HUES6 (cell line): Measurements from ENCODE around the gene MLYCD.
A peak's percentile ranks its signal among the peaks of the same experiment; 100 is the strongest.

Experiments
- H3K27ac ChIP-seq: 2 replicates; pipeline ENCODE4 v1.7.0; 2013; ENCODE audit warnings: low read depth, mild to moderate bottlenecking, low read length, inconsistent platforms
- H3K27me3 ChIP-seq: 2 replicates; pipeline ENCODE4 v1.6.1; 2013; ENCODE audit warnings: low read length; ENCODE audit not compliant: control insufficient read depth, insufficient read depth
- H3K36me3 ChIP-seq: 2 replicates; pipeline ENCODE4 v1.6.1; 2013; ENCODE audit warnings: low read length; ENCODE audit not compliant: control insufficient read depth, insufficient read depth
- H3K4me1 ChIP-seq: 2 replicates; pipeline ENCODE4 v1.6.1; 2013; ENCODE audit warnings: low read length; ENCODE audit not compliant: control insufficient read depth, insufficient read depth
- H3K4me3 ChIP-seq: 2 replicates; pipeline ENCODE4 v1.5.1; 2013; ENCODE audit warnings: low read depth, low read length
- H3K9ac ChIP-seq: one replicate; pipeline ENCODE4 v1.6.1; 2013; ENCODE audit warnings: mild to moderate bottlenecking, low read length
- H3K9me3 ChIP-seq: 2 replicates; pipeline ENCODE4 v1.6.1; 2013; ENCODE audit warnings: low read depth, low read length; ENCODE audit not compliant: control insufficient read depth, insufficient read depth

MLYCD gene

DNA sequence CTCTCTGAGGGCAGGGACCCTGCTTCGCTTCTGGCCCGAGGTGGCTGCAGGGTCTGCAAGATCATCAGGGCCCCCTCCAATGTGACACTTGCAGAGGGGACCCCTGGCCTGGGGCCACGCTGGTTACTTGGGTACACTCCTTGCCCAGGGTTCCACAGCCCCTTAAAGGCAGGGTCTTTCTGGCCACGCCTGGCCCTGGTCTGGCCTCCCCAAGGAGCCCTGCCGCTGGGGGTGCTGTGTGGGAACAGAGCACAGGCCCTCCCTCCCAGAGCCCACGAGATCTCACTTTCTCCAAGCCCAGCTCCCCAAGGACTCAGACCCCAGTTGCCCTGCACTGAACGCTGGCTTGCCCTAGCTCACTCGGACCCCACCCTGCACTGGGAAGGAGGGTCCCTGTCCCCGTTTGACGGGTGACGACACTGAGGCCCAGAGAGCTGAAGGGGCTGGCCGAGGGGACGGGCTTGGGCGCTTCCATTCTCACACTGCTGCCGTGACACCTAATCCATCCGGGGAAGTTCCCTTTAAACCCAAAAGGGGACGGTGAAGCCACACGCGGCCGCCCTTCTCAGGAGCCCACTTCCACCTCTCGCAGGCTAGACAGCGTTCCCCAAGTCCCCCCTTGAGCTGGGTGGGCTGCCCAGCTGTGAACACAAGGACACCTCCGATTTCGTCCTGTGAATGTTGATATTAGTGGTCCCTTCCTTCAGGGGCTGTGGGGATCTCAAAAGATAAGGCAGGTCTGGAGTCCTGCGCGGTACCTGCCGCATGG is 27.2 kb downstream of the MLYCD start:
- no peak overlapping the region for H3K4me3 ChIP-seq
- peaks cover 5% of the 10 kb centered on the region; the same call in 1 of the 2 replicates for H3K36me3 ChIP-seq
- H3K9ac ChIP-seq, result no peak overlapping the region
- no peaks in the 10 kb centered on the region for H3K9me3 ChIP-seq
- H3K4me1 ChIP-seq, result peaks cover 4% of the 10 kb centered on the region
- H3K27ac ChIP-seq, result no peak overlapping the region
- no peaks in the 10 kb centered on the region for H3K27me3 ChIP-seq

DNA sequence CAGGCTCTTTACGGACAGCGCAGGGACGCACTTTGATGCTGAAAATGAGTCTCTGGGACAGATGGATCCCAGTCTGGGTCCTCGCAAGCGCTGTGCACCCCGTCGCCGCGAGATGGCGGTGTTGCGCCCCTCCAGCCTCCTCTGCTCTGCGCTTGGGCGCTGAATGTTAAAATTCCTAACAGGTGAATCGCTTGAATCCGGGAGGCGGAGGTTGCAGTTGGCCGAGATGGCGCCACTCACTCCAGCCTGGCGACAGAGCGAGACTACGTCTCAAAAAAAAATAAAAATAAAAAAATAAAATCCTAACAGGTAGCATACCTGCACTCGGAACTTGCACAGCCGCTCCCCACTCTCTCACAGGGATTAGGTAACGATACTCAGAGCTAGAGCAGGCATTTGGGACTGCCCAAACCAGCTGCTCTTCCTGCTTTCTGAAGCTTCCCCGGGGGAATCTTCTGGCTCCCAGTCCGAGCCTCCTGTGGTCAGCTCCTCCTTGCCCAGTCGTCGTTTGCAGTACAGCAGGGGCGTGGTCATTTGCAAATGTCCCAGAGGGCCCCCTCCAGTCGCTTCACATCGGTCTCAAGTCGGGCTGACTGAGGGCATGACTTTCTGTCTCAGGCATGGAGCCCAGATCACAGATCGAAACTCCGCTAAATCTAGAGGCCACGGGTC is 27.9 kb downstream of the MLYCD start:
- no peaks in the 10 kb centered on the region for H3K27me3 ChIP-seq
- H3K4me1 ChIP-seq, result peaks cover 4% of the 10 kb centered on the region
- H3K4me3 ChIP-seq, result peak overlapping the region; percentile 58
- H3K27ac ChIP-seq, result peak overlapping the region; percentile 76
- H3K9ac ChIP-seq, result peak overlapping the region; percentile 67
- no peaks in the 10 kb centered on the region for H3K36me3 ChIP-seq
- no peaks in the 10 kb centered on the region for H3K9me3 ChIP-seq

DNA sequence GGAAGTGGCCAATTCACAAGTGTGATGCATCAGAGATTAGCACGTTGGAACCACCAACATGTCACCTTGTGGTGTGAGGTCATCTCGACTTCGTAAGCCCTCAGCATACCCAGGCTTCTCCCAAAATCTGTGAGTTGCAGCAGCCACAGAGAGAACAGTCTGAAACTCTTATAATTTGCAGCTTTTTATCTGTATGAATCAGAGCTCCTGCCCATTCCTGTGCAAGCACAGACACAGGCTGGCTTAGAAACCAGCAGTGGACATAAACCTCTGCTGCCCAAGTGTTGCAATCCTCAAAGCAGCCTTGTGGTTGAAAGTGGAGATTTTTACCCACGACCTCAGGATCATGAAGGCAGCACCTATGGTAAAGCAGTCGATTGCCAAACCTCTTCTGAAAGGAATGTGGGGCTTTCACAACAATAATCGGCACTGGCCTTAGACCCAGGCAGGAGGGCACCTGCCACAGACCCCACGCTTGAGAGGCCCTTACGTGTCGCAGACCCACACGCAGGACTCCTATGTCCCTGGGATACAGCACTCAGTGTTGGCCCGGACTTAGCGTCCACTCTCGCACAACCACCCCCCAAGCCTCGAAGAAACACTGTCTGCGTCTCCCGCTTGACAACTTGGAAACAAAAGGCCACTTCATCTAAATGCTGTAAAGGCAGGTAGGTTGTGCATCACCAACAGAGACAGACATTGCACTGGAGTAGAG is 29.6 kb downstream of the MLYCD start:
- no peaks in the 10 kb centered on the region for H3K27me3 ChIP-seq
- H3K9ac ChIP-seq, result no peak overlapping the region
- H3K4me1 ChIP-seq, result peaks cover 4% of the 10 kb centered on the region
- no peak overlapping the region for H3K4me3 ChIP-seq
- no peaks in the 10 kb centered on the region for H3K36me3 ChIP-seq
- H3K27ac ChIP-seq, result no peak overlapping the region
- no peaks in the 10 kb centered on the region for H3K9me3 ChIP-seq

DNA sequence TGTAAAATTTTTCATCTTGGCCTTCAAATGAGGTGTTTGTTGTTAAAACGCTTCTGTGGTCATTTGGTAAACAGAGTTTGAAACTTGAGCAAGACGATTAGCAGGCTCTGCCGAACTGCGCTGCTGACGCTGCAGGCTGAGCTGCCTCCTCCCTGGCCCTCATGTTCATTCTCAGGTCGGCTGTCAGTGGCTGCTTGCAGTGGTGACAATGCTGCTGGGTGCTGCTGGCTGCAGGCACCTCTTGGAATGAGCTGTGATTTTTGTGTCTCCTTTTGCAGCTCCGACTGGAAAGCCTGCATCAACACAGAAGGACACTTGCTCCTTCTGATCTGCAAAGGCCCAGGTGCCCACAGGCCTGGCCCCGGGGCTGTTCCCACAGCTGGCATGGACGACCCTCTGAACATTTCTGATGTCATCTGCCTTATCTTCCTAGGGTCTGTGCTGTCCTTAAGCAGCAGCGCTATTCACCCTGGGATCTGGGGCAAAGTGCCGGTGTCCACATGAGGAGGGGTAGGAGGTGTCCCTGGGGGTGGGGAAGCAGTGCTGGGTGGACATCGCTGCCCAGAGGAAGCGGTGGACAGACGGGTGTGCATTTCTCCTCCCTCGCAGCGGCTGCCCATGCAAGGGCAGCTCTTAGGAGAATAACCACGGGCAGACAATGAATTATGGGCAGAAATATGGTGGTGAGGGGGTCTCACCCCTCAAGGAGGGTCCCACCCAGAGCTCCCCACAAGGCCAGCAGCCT is 31.1 kb downstream of the MLYCD start:
- Histone ChIP-seq H3K27ac (no peak overlapping the region), H3K4me3 (no peak overlapping the region), H3K27me3 (no peaks in the 10 kb centered on the region), H3K9me3 (no peaks in the 10 kb centered on the region), H3K9ac (no peak overlapping the region), H3K36me3 (no peaks in the 10 kb centered on the region), H3K4me1 (peaks cover 4% of the 10 kb centered on the region)

DNA sequence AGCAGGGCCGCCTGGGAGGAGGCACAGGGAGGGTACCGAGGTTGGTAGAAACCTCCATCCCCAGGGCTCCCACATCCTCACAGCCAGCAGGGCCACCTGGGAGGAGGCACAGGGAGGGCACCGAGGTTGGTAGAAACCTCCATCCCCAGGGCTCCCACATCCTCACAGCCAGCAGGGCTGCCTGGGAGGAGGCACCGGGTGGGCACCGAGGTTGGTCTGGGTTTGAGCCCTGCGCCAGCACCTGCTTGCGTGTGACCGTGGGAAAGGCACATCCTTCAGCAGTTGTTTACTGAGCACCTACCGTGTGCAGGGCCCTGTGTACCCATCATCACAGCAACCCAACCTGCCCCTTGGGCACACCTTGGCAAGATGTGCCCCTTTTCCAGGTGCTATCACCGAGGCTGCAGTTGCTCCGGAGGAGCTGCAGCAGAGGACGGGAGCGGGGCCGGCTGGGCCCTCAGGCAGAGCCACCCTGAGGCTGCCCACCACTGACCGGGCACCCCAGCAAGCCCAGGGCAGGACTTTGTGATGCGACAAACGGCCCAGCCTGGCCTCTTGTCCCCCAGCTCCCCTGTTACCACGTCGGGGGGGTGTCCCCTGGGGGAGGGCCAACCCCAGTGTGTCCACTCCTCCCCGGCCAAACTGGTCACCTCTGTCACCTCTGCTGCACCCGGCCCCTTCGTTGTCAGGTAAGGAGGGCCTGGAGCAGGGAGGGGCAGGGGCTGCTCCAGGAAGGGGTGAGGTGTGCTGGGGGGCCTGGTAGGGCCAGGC is 32.0 kb downstream of the MLYCD start:
- no peaks in the 10 kb centered on the region for H3K9me3 ChIP-seq
- H3K36me3 ChIP-seq, result no peaks in the 10 kb centered on the region
- H3K4me3 ChIP-seq, result no peak overlapping the region
- H3K4me1 ChIP-seq, result peaks cover 4% of the 10 kb centered on the region
- H3K27ac ChIP-seq, result no peak overlapping the region
- H3K27me3 ChIP-seq, result no peaks in the 10 kb centered on the region
- no peak overlapping the region for H3K9ac ChIP-seq

DNA sequence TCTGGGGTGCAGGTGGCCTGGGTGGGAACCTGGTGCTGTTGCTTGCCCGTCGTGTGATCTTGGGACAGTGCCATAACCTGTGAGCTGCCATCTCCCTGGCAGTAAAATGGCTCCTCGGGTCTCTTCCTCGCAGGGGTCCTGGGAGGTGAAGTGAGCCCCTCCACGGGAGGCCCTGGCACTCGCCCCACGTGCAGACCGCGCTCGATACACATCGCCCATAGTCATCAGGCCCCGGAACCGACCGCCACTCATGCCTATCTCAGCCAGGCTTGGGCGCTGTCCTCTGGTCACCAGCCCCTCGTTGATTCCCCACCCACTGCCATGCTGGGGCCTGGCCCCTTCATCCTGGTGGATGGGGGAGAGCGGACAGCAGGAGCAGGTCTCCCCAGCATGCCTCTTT is 32.6 kb downstream of the MLYCD start:
- no peaks in the 10 kb centered on the region for H3K27me3 ChIP-seq

DNA sequence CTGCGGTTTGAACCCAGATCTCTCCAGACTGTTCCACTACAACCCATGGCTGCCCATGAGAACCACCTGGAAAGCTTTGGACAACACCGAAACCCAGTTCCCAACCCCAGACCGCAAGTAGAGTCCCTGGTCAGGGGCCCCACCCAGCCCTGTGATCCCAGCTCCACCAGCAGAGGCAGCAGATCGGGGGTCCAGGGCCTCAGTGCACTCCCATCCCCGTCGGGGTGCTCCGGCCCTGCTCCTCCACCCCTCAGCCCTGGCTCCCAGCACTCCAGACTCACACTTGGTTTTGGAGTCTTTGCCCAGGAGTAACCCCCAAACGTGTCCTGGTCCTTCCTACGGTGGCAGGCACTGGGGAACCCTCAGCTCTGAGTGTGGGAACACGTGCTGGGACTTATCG is 33.4 kb downstream of the MLYCD start:
- H3K36me3 ChIP-seq, result no peaks in the 10 kb centered on the region
- no peak overlapping the region for H3K27ac ChIP-seq
- no peaks in the 10 kb centered on the region for H3K27me3 ChIP-seq
- H3K4me3 ChIP-seq, result no peak overlapping the region
- H3K9ac ChIP-seq, result no peak overlapping the region
- H3K9me3 ChIP-seq, result no peaks in the 10 kb centered on the region
- H3K4me1 ChIP-seq, result no peaks in the 10 kb centered on the region; the same call in 1 of the 2 replicates

More for the DNA sequence above, 32.6 kb downstream of the MLYCD start:
- H3K9ac ChIP-seq, result no peak overlapping the region
- H3K4me3 ChIP-seq, result no peak overlapping the region
- no peaks in the 10 kb centered on the region for H3K9me3 ChIP-seq
- H3K36me3 ChIP-seq, result no peaks in the 10 kb centered on the region
- peaks cover under 1% of the 10 kb centered on the region for H3K4me1 ChIP-seq
- no peak overlapping the region for H3K27ac ChIP-seq

DNA sequence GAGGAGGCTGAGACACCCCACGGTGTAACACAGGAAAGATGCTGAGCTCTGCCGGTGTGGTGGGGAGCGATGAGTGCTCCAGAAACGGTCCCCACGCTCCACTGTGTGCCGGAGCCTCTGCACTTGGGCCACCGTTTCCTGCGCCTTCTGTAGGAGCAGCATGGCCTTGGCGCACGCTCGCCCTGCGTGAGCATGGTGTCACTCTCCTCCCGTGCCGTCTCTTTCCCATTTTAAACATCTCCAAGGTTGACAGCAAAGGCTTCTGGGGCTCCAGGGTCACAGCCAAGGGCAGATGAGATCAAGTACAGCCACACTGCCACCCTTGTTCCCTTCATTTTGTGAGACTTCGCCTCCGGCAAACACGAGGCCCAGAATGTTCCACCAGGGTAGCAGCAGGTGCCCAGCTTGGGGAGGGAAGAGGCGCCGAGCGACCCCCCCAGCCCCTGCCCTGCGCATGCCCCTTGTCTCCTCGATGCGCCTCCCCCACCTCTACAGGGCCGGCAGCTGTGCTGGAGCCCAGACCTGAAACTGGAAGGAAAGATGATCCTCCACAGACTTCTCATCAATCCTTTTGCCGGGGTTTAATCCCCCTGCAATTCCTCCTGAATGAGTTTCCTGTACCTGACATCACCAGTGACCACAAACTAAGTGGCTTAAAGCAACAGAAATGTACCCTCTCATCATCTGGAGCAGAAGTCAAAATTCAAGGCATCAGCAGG is 34.2 kb downstream of the MLYCD start:
- H3K27ac ChIP-seq, result no peak overlapping the region
- no peak overlapping the region for H3K9ac ChIP-seq
- H3K4me1 ChIP-seq, result no peaks in the 10 kb centered on the region
- H3K36me3 ChIP-seq, result no peaks in the 10 kb centered on the region
- no peak overlapping the region for H3K4me3 ChIP-seq
- no peaks in the 10 kb centered on the region for H3K27me3 ChIP-seq
- no peaks in the 10 kb centered on the region for H3K9me3 ChIP-seq

DNA sequence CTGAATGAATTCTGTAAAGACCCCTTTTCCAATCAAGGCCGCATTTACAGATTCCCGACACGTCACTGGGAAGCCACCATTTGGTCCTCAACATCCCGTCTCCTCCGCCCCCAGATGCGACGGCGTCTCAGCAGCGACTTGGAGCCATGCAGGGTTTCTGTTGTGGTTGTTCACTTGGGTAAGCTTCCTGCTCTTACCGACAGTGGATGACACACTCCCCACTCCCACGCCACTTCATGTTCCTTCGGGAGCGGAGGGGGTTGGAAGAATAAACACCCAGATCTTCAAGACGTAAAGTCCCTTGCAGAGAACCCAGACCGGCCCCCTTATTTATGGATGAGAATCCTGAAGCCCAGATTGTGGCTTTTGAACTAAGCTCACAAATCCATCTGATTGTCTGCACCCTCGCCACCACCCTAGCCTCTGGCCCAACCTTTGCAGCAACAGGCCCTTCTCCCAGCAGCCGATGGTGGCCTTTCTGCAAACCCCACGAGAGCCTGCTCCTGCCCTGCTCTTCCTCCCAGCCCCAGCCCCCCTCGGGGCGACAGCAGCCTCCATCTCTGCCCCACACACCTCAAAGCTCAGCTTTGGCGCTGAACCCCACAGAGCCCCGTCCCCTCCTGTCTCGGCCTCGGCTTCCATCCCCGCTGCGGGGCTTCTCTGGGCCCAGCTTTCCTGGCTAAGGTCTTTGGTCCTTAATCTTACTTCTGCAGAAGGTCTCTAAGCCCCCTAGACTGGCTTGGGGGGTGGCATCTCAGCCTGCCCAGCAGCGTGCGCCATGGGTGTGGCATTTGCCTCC is 35.2 kb downstream of the MLYCD start:
- no peak overlapping the region for H3K27ac ChIP-seq
- H3K9me3 ChIP-seq, result no peaks in the 10 kb centered on the region
- H3K4me3 ChIP-seq, result no peak overlapping the region
- H3K9ac ChIP-seq, result no peak overlapping the region
- no peaks in the 10 kb centered on the region for H3K4me1 ChIP-seq
- no peaks in the 10 kb centered on the region for H3K36me3 ChIP-seq
- no peaks in the 10 kb centered on the region for H3K27me3 ChIP-seq
